Cardiac fibroblast (primary cell): ENCODE data around the gene NOTUM.

Source experiments
- DNase-seq, 2 donors: peaks; one replicate each; pipeline versions ENCODE4 v3.0.0 to v3.0.0-alpha.2; 2010; ENCODE audit warnings: low read depth in 2 of 2
- H3K4me3 ChIP-seq, 2 donors: replicated peaks in 1 of 2; 1 replicate in 1 of 2; 2 replicates in 1 of 2; pipeline ENCODE4 v1.5.1; 2011; ENCODE audit warnings: low read depth in 2 of 2, low read length in 2 of 2, mild to moderate bottlenecking in 2 of 2, moderate library complexity in 1 of 2
- TF ChIP-seq, protein P1 (sequence below): IDR thresholded peaks from one replicate; pipeline ENCODE4 v1.5.1; 2011; ENCODE audit warnings: low read depth, mild to moderate bottlenecking, low read length, inconsistent platforms

NOTUM gene

DNA sequence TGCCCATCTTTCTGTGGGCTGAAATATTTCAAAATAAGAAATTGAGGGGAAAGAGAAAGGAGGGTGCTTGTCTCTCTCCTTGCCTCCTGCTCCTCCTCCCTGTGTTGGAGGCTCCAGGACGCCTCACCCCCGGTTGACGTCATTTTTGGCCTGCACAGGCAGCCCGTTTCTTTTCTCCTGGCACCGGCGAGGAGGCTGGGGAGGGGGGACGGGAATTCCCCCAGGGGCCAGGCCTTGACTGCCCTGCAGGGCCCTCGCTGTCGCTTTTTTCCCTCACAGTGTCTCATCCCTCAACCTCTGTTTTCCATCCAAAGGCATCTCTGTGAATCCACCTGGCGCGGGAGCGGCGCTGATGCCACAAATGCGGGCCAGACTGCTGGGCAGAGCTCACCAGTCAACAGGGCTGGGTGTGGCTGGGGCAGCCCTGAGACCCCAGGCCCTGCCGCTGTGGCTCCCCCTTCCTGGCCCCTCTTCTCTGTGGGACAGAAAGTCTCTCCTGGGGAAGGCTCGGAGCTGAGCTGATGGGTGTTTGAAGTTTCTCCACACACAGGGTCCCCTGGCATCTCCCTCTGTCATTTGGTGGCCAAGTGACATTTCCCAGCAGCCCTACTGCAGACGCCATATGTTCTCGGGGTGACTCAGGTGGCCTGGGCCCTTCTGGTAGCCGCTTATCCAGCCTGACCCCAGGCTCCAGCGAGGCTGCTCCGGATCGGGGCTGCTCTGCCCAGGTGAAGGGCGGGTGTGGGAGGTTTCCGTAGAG, 45.7 kb upstream of the NOTUM start:
- TF ChIP-seq, protein P1, sequence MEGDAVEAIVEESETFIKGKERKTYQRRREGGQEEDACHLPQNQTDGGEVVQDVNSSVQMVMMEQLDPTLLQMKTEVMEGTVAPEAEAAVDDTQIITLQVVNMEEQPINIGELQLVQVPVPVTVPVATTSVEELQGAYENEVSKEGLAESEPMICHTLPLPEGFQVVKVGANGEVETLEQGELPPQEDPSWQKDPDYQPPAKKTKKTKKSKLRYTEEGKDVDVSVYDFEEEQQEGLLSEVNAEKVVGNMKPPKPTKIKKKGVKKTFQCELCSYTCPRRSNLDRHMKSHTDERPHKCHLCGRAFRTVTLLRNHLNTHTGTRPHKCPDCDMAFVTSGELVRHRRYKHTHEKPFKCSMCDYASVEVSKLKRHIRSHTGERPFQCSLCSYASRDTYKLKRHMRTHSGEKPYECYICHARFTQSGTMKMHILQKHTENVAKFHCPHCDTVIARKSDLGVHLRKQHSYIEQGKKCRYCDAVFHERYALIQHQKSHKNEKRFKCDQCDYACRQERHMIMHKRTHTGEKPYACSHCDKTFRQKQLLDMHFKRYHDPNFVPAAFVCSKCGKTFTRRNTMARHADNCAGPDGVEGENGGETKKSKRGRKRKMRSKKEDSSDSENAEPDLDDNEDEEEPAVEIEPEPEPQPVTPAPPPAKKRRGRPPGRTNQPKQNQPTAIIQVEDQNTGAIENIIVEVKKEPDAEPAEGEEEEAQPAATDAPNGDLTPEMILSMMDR: no peak
- peak; percentile 58 to 59 for DNase-seq
- no peak overlapping the region for H3K4me3 ChIP-seq

DNA sequence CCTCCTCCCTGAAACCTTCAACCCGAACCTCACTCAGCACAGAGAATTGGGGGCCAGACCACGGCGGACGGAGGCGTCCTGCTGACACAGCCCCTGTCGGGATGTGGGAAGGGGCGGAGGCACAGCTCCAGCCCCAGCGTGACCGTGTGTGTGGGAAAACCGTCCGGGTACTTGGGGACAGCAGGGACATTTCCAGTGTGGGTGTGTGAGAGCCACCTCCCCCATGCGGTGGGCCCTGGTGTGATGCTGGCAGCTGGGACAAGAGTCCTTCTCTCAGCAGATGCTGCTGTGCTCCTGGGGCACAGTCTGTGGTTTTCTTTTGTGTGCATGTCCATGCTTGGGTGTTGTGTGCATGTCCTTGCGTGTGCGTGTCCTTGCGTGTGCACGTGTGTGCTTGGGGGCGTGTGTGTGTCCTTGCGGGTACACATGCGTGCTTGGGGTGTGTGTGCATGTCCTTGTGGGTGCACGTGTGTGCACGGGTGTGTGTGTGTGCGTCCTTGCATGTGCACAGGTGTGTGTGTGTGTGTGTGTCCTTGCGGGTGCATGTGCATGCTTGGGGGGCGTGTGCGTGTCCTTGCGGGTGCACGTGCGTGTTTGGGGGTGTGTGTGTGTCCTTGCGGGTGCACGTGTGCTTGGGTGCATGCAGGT, 44.8 kb upstream of the NOTUM start:
- DNase-seq: no peak

DNA sequence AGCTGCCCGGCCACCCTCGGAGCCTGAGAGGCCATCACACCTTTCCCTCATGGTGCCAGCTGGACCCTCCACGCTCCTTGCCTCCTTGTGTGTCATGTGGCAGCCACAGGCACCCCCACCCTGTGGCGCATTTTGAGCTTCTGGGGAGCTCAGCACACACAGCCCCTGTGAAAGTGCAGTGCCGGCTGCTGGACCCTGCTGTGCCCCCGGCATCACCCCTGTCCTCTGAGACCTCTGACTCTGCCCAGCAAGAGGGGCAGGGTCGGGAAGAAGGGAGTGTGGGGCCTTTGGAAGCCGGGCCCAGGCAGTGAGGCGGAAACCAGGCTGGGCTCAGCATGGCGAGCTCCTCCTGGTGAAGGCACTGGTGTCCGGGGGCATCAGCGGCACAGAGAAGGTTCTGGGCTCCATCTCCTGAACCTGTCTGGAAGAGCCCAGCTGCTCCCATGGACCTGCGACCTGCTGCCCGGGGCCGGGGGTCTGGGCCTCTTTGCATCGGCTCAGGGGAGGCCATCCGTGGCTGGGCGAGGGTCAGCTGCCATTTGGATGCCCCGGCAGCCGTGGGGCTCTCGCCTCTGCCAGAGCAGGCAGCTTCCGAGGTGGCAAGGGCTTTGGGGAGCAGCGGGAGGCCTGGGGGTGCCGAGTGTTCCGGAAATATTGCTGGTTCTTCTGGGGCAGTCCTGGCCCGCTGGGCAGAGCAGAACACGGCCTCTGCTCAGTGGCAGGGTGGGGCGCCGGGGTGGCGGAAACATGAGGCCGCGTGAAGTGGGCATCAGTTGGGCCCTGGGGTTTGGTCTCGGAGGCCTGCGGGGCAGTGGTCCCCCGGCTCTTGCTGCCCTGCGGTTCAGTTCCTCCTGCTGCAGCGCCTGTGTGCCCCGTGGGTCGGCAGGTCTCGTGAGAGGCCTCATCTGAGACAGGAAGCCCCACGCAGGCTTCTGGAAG, 43.8 kb upstream of the NOTUM start:
- DNase-seq: no peak
- TF ChIP-seq, protein P1: no peak
- H3K4me3 ChIP-seq: no peak overlapping the region

More for the DNA sequence above, 44.8 kb upstream of the NOTUM start:
- TF ChIP-seq, protein P1: no peak
- no peak overlapping the region for H3K4me3 ChIP-seq

DNA sequence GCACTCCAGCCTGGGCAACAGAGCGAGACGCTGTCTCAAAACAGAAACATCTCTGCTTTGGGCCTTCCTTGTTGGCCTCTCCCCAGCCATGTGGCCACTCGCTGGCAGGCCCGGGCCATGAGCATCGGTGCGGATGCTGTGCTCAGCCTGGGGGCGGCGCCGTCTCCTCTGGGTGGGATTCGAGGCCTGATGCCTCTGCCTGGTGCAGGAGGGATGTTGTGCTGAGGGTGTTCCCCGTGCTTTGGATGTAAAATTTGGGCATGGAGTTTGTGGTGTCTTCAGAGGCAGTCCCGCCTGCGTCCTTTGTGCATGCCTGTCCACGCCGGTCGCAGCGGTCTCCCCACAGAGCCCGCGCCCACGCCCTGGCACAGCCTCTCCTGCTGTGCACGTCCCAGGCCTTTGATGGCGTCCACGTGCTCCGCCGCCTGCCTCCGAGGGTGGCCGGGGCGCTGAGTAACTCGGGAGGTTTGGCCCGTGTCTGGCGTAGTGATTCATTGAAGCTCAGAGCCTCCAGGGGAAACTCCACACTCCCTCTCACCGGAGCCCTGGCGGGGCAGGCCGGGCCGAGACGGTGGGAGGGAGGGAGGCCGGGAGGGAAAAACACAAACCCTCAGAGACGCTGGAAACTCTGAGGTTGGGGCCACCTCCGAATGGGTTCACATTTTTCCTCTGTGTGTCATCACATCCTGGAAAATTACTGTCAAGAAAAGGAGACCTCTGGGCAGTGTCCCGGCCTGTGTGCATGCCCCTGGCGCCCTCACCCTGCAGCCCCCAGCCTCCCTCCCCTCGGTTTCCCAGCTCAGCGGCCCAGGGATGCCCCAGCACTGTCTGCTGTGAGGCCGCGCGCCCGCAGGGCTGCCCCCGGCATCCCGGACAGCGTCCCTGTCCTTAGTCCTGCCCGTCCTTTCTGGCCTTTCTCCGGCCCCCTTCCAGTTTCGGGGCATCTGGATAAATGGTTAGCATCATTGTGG, 42.7 kb upstream of the NOTUM start:
- TF ChIP-seq, protein P1: no peak
- DNase-seq: peak; percentile 92 to 97
- no peak overlapping the region for H3K4me3 ChIP-seq

DNA sequence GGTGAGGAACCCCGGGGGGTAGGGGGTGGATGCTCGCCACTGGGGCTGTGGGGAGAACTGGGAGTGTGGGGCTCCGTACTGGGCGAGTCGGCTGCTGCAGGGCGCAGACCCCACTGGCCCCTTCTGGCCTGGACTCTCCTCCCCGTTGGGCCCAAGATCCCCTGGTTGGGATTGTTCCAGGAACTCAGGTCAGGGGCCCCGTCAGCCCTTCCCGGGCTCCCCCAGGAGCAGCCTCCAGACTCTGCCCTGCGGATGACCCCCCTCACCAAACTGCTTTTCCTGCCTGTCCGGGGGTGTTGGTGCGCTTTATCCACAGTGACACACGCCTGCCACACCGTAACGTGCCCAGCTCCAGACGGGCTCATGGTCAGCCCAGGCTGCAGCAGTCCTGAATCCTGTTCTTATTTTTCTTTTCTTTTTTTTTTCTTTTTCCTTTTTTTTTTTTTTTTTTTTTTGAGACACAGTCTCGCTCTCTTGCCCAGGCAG, 40.6 kb upstream of the NOTUM start:
- no peak for DNase-seq
- TF ChIP-seq, protein P1: no peak
- no peak overlapping the region for H3K4me3 ChIP-seq
